Ramos (cell line): Measurements from ENCODE around the gene SQOR.

Experiments
- in situ Hi-C: fragments of 300-500 bp; cut with MboI; formaldehyde crosslinking; loops from one replicate; pipeline ENCODE4 v1.14.3; 2022; ENCODE audit warnings: low sequenced_read_pairs; ENCODE audit not compliant: unreplicated experiment

The SQOR gene

GRCh38 chr15:45703670-45704328 lies 69.0 kb downstream of the SQOR start:
- in situ Hi-C loops: loop anchor here (25.0 kb wide), 1 partner anchor 609 kb away; no protein-coding TSS in a partner anchor

DNA sequence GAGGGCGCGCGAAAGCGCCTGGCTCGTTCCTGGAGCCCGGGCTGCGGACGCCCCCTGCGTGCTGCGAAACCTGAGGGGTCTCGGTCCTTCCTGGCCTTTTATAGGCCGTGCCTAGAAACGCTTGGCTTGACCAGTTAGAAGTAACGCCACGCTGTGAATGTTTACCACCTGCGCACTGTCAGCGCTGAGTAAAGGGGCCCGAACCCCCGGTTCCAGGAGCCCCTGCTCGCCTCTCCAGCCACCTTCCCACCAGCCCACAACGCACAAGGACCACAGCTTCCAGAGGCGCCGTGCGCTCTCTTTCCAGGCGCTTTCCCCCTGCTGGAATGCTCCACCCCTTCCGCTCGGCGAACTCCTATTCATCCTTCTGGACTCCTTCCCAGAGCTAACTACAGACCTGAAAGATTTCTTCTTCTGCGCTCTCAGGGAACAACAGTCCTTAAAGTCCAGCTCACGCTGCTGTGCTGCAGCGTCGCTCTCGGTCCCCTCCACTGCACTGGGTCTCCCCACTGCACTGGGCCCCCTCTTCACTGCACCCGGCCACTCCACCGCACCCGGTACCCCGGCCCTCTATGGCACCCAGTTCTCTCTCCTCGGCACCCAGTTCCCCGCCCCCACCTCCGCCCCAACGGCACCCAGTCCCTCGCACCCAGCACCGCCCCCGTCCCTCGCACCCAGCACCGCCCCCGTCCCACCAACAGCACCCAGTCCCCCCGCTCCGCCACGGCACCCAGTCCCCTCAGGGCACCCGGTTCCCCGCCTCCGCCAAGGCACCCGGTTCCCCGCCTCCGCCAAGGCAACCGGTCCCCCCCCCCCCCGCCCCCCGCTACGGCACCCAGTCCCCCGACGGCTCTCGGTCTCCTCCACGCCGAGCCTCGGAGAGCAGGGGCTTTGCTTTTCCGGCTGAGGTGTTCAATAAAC lies 69.8 kb downstream of the SQOR start:
- in situ Hi-C loops: loop anchor here (25.0 kb wide), 1 partner anchor 608 kb away; no protein-coding TSS in a partner anchor

DNA sequence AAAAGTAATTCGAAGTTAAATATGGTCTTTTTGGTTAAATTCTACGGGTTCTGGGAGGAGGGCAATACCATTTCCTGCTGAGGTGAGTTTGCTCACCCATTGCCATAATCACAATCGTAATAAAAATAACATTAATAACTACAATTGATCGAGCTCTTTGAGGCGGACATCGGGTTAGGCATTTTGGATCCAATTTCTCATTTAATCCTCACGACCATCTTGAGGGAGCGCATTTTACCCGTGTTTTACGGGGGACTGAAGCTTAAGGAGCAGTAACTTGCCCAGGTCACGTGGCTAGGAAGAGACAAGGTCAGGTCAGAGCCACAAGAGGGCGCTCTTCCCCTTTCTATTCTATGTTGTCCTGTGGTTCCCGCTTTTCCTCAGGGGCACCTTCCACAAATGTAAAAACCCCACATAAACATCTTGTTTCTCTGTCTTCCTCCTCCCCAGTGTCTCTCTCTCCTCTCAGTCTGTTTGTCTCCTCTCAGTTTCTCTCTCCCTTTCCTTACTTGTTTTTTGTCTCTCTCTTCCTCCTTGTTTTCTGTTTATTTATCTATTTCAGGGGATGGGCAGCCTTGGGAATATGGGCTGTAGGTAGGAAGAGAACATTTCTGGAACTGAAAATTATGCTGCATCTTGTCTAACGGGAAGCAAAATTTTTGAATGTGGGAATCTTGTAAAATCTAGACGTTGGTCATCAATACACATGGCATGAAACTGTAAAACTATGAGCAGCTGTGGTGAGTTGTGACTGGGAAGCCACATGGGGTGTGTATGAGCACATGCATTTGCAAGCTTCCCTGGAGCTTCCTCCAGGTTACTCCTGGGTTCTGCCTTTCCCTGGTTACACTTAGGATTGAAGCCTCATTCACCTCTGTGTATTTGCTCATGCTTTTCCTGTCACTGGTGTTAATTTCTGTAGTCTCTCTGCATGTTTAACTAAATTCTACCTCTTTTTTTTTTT lies 71.0 kb downstream of the SQOR start:
- in situ Hi-C loops: loop anchor here (25.0 kb wide), 1 partner anchor 607 kb away; no protein-coding TSS in a partner anchor

GRCh38 chr15:45710657-45711056 lies 75.8 kb downstream of the SQOR start:
- in situ Hi-C loops: loop anchor here (25.0 kb wide), 1 partner anchor 602 kb away; no protein-coding TSS in a partner anchor

DNA sequence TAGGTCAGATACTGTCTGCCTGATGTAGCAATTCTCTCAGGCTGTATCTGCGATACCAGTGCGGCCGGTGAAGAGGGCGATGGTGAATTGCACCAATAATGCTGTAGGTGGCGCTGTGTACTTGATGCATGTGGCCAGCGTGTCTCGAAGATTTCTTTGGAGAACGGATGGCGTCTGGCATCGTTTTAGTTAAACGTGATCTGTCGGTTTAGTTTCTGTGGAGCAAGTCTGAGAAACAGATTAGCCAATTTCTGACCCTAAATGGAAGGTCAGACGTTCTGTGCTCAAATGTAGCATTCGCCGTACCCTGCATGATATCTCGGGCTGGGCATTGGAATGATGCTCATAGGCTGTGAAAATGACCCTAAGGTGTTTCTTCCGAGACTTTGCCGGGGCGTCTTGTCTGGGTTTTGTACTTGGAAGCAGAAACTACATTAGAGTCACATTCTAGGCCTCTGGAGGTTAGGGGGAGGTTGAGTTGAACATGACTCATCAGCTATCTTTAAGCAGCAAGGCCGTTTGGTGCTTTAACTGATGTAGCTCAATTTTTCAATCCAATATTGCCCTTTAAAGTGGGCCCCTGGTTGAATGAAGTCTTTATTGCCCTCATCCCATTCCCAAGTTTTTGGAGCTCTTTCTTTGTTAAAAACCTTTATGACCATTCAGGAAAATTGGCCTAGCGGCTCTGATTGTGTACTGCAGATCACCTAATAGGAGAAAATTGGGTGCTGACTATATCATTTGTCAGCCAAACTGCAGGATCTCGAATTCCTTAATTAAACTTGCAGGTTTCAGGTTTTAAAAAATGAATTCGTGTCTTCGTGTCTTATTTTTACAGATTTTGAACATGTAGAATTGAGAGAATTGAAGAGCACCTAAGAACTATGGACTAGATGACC lies 80.0 kb downstream of the SQOR start:
- in situ Hi-C loops: loop anchor here (5.0 to 25.0 kb wide), 2 partner anchors 77 to 597 kb away; no protein-coding TSS in a partner anchor

GRCh38 chr15:45715528-45715927 lies 80.7 kb downstream of the SQOR start:
- in situ Hi-C loops: loop anchor here (5.0 to 25.0 kb wide), 2 partner anchors 77 to 597 kb away; no protein-coding TSS in a partner anchor

GRCh38 chr15:45719490-45719889 lies 84.7 kb downstream of the SQOR start:
- in situ Hi-C loops: loop anchor here (5.0 to 25.0 kb wide), 2 partner anchors 73 to 593 kb away; no protein-coding TSS in a partner anchor

- in situ Hi-C loops: loop anchor here (25.0 kb wide), 1 partner anchor 592 kb away; no protein-coding TSS in a partner anchor
These were observed 85.4 kb downstream of the SQOR start for GRCh38 chr15:45720183-45720582.

GRCh38 chr15:45728641-45729040 lies 93.8 kb downstream of the SQOR start:
- in situ Hi-C loops: no loop called here

DNA sequence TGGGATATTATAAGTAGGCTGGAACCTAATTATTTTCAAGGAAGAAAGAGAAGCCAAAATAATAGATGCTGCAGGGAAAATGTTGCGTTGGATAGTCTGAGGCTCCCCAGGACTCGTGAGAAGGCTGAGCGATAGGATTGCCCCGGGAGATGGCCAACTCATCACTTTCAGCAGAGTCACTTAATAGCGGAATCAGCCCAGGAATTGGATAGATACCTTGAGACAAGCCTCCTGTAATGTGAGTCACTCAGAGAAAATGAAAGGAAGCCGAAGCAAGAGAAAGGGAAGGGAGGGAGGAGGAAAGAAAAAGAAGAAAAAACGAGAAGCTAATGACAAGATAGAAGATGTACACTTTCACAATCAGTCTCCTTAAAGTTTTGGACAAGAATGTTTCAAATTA lies 94.3 kb downstream of the SQOR start:
- in situ Hi-C loops: no loop called here

- in situ Hi-C loops: no loop called here
These were observed 96.5 kb downstream of the SQOR start for GRCh38 chr15:45731343-45731742.

DNA sequence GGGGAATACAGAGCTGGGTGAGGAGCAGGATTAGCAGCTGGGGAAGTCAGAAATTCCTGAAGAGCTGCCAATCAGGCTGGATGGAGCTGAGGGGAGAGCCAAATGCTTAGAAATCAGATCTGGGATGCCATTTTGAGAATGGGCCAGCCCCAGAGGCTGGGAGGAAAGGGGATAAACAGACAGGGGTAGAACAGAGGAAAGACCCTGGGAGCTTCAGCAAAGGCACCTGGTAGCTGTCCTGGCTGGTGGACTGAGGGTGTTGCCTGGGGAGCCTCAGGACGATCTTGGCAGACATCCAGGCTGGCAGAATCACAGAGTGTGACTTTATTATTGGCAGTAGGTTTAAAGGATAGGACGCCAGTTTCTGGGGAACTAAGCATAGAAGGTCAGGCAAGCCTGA lies 97.8 kb downstream of the SQOR start:
- in situ Hi-C loops: no loop called here

DNA sequence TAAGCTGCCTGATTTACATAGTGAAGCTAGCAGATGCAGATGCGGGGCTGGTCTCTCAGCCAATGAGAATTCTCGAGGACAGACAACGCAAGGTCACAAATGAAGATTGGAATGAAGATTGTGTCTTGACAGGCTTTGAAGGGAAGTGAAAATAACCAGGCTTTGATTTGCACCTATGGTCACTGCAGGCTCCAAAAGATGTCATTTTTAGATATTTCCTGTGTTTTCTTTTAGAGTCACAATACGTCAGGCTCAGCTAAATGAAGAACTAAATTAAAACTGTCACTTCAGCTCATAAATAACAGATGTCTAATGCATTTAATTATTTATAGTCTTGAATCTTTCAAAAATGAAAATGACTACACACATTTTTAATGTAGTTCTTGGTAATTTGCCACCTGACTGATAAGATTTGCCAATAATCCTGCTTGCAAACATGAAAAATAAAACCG lies 99.5 kb downstream of the SQOR start:
- in situ Hi-C loops: no loop called here
